HL-60/S4 treated with phorbol 12-myristate 13-acetate at 8.2 ng/mL for 4 days and 3 days (cell line): ENCODE results near the gene COA7.

Experiments
- in situ Hi-C: fragments of 300-500 bp; cut with MboI; formaldehyde crosslinking; loops from 2 replicates; pipeline ENCODE4 v1.15.0; 2022; ENCODE audit warnings: low sequenced_read_pairs

COA7 gene

GRCh38 chr1:52636721-52637695, 61.1 kb downstream of the COA7 start:
- in situ Hi-C loops: no loop called here

DNA sequence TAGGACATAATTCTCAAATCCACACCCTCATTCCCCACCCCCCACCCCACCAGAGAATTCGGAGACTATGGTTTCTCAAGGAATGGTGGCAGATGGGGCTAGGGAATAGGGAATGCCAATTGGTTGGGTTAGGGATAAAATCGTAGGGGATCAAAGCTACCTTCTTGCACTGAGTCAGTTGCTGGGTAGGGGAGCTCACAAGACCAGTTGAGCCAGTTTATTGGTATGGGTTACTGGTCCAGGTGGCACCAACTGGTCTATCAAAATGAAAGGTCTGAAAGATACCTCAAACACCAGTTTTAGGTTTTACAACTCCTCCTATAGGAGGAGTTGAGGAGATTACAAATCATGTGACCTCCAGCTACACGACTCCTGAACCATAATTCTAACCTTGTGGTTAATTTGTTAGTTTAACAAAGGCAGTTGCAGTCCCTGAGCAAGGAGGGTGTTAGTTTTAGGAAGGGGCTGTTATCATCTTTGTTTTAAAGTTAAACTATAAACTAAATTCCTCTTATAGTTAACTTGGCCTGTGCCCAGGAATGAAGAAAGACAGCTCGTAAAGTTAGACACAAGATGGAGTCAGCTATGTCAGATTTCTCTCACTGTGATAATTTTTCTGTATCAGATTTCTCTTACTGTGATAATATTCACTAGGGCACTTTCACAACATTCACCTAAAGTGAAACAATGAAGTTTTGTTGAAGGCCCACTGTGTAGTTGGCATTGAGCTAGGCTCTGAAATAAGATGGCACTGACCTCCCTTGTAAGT, 62.6 kb downstream of the COA7 start:
- in situ Hi-C loops: no loop called here
